H1 (cell line): Measurements from ENCODE around the gene CLCNKB. TPM values are rescaled to one million over a fixed set of nuclear protein-coding genes. Genes with fewer than 3 reads are reported as not detected.

Source experiments
- ATF2 ChIP-seq: IDR thresholded peaks from 2 replicates; pipeline ENCODE4 v1.6.1; 2012; ENCODE audit warnings: low read length, inconsistent platforms
- ATF3 ChIP-seq: IDR thresholded peaks from 2 replicates; pipeline ENCODE4 v1.6.1; 2011; ENCODE audit warnings: low read depth, mild to moderate bottlenecking, low read length; ENCODE audit not compliant: insufficient read depth
- CBX8 ChIP-seq: fragments of 300-800, 300-1000 bp; sonication (generic); IDR thresholded peaks from 2 replicates; pipeline ENCODE4 v1.7.1; 2016; ENCODE audit warnings: low read depth, low read length, borderline replicate concordance
- CEBPB ChIP-seq: IDR thresholded peaks from 2 replicates; pipeline ENCODE4 v1.6.1; 2012; ENCODE audit warnings: low read depth, low read length
- EP300 ChIP-seq, 2 experiments: IDR thresholded peaks; 1 replicate in 1 of 2; 2 replicates in 1 of 2; pipeline ENCODE4 v1.6.1; 2011 to 2012; ENCODE audit warnings: low read depth in 2 of 2, low read length in 2 of 2, mild to moderate bottlenecking in 2 of 2, borderline replicate concordance in 1 of 2, inconsistent platforms in 1 of 2, moderate library complexity in 1 of 2
- HDAC2 ChIP-seq, 2 experiments: fragments of 300-600 bp in 1 of 2; sonication (generic) in 1 of 2; IDR thresholded peaks; 2 replicates each; pipeline ENCODE4 v1.6.1; 2011 to 2012; ENCODE audit warnings: low read depth in 2 of 2, low read length in 2 of 2, mild to moderate bottlenecking in 2 of 2, moderate library complexity in 2 of 2, borderline replicate concordance in 1 of 2, inconsistent platforms in 1 of 2
- JUN ChIP-seq: IDR thresholded peaks from 2 replicates; pipeline ENCODE4 v1.6.1; 2011; ENCODE audit warnings: low read depth, mild to moderate bottlenecking, improper control_type of control experiment, low read length
- PHF8 ChIP-seq: fragments of 200-600 bp; sonication (generic); conservative IDR thresholded peaks from 2 replicates; pipeline ENCODE4 v1.7.1; 2012; ENCODE audit warnings: low read depth, mild to moderate bottlenecking, inconsistent platforms, low read length, moderate library complexity
- POLR2A ChIP-seq, 2 experiments: IDR thresholded peaks; 1 replicate in 1 of 2; 2 replicates in 1 of 2; pipeline ENCODE4 v1.6.1; 2011; ENCODE audit warnings: low read depth in 2 of 2, low read length in 2 of 2, mild to moderate bottlenecking in 2 of 2; ENCODE audit errors: control extremely low read depth in 1 of 2
- POU5F1 ChIP-seq: IDR thresholded peaks from 2 replicates; pipeline ENCODE4 v1.6.1; 2011; ENCODE audit warnings: low read depth, mild to moderate bottlenecking, low read length, moderate library complexity
- RXRA ChIP-seq: IDR thresholded peaks from 2 replicates; pipeline ENCODE4 v1.6.1; 2011; ENCODE audit warnings: low read depth, mild to moderate bottlenecking, low read length, moderate library complexity; ENCODE audit not compliant: insufficient read depth
- SRF ChIP-seq: IDR thresholded peaks from 2 replicates; pipeline ENCODE4 v1.6.1; 2011; ENCODE audit warnings: mild to moderate bottlenecking, low read depth, low read length, moderate library complexity
- TAF1 ChIP-seq: IDR thresholded peaks from 2 replicates; pipeline ENCODE4 v1.6.1; 2011; ENCODE audit warnings: mild to moderate bottlenecking, low read depth, low read length
- TAF7 ChIP-seq: optimal IDR thresholded peaks from 2 replicates; pipeline ENCODE3; 2011; ENCODE audit warnings: low read depth, mild to moderate bottlenecking, inconsistent platforms, low read length, moderate library complexity, borderline replicate concordance
- TBP ChIP-seq: IDR thresholded peaks from 2 replicates; pipeline ENCODE4 v1.6.1; 2011; ENCODE audit warnings: low read depth, low read length, improper control_type of control experiment
- USF2 ChIP-seq: IDR thresholded peaks from 2 replicates; pipeline ENCODE4 v1.6.1; 2011; ENCODE audit warnings: low read length, improper control_type of control experiment
- polyA plus RNA-seq, 7 experiments: library from polyadenylated mRNA; depleted of rRNA in 3 of 7; stranded (reverse) in 5 of 7; unstranded in 2 of 7; fragments of >200 nt in 5 of 7; fragments of 200-250 nt in 2 of 7; gene quantifications; 1 replicate in 5 of 7; 2 replicates in 1 of 7; 4 replicates in 1 of 7; pipeline versions ENCODE4 v1.2.1 to v1.2.3, GENCODE V29; 2011 to 2013; ENCODE audit warnings: missing spikeins in 2 of 7, mixed read lengths in 2 of 7
- total RNA-seq: library from RNA; stranded (reverse); fragmentation: NEBNext Ultra II Directional; extraction: Animal tissue kit (Norgen Biotek cat#: 25700); gene quantifications from 2 replicates; pipeline ENCODE4 v1.2.1, GENCODE V29; 2021

Gene CLCNKB
- total and polyA plus RNA-seq, 2 of the 8 experiments (the other 6 are each of a cell fraction or from before 2014, with no cell fraction given), result 1.2 to 3.5 TPM

- no peak for TF ChIP-seq EP300 (IDR thresholded peaks at IDR 0.05; ENCODE audit: borderline replicate concordance in 1 of 2, low read depth in 2 of 2, low read length in 2 of 2)
- peak in 1 of 2 experiments; percentile 78; a peak in 1 of 3 replicates for TF ChIP-seq POLR2A (IDR thresholded peaks at IDR 0.05; ENCODE audit: control extremely low read depth in 1 of 2, low read depth in 2 of 2, low read length in 2 of 2)
- TF ChIP-seq TBP, result peak; percentile 45
- TF ChIP-seq ATF3, result peak; percentile 54; the same call in 1 of the 2 replicates
- no peak for TF ChIP-seq POU5F1
- peak in 1 of 2 experiments; percentile 91; a peak in 1 of 4 replicates for TF ChIP-seq HDAC2 (IDR thresholded peaks at IDR 0.05; ENCODE audit: borderline replicate concordance in 1 of 2, low read depth in 2 of 2, low read length in 2 of 2)
- no peak for TF ChIP-seq TAF7
- no peak for TF ChIP-seq USF2
- no peak for TF ChIP-seq CBX8
- no peak for TF ChIP-seq SRF
- TF ChIP-seq ATF2, result no peak
- TF ChIP-seq CEBPB, result no peak; the same call in 1 of the 2 replicates
- no peak for TF ChIP-seq RXRA
- peak; percentile 88 for TF ChIP-seq JUN
- TF ChIP-seq TAF1, result peak; percentile 31; the same call in 1 of the 2 replicates
- TF ChIP-seq PHF8, result no peak; the same call in 1 of the 2 replicates
Measured at GRCh38 chr1:16013220-16013907, 30.2 kb upstream of the CLCNKB start (continued).
